Duodenal mucosa (tissue), 2 donors: ENCODE measurements around the gene ZSCAN20.

Experiments used
- H3K27ac ChIP-seq: one replicate; pipeline ENCODE4 v1.7.0; 2013; ENCODE audit warnings: low read depth, low read length
- H3K27me3 ChIP-seq, 2 donors: one replicate each; pipeline ENCODE4 v1.7.0; 2013; ENCODE audit warnings: low read length in 2 of 2, control low read depth in 1 of 2; ENCODE audit not compliant: insufficient read depth in 2 of 2, control insufficient read depth in 1 of 2
- H3K36me3 ChIP-seq, 2 donors: one replicate each; pipeline ENCODE4 v1.7.0; 2013; ENCODE audit warnings: low read length in 2 of 2, control low read depth in 1 of 2; ENCODE audit not compliant: insufficient read depth in 2 of 2, control insufficient read depth in 1 of 2
- H3K4me1 ChIP-seq, 2 donors: one replicate each; pipeline ENCODE4 v1.7.0; 2013; ENCODE audit warnings: low read length in 2 of 2, control low read depth in 1 of 2; ENCODE audit not compliant: insufficient read depth in 2 of 2, control insufficient read depth in 1 of 2
- H3K4me3 ChIP-seq, 2 donors: one replicate each; pipeline ENCODE4 v1.7.0; 2013; ENCODE audit warnings: low read length in 2 of 2, low read depth in 1 of 2
- H3K9ac ChIP-seq, 2 donors: one replicate each; pipeline ENCODE4 v1.7.0; 2013; ENCODE audit warnings: low read length in 2 of 2, low read depth in 1 of 2
- H3K9me3 ChIP-seq, 2 donors: one replicate each; pipeline ENCODE4 v1.7.0; 2013; ENCODE audit warnings: low read length in 2 of 2, control low read depth in 1 of 2; ENCODE audit not compliant: control insufficient read depth in 1 of 2

ZSCAN20 gene

DNA sequence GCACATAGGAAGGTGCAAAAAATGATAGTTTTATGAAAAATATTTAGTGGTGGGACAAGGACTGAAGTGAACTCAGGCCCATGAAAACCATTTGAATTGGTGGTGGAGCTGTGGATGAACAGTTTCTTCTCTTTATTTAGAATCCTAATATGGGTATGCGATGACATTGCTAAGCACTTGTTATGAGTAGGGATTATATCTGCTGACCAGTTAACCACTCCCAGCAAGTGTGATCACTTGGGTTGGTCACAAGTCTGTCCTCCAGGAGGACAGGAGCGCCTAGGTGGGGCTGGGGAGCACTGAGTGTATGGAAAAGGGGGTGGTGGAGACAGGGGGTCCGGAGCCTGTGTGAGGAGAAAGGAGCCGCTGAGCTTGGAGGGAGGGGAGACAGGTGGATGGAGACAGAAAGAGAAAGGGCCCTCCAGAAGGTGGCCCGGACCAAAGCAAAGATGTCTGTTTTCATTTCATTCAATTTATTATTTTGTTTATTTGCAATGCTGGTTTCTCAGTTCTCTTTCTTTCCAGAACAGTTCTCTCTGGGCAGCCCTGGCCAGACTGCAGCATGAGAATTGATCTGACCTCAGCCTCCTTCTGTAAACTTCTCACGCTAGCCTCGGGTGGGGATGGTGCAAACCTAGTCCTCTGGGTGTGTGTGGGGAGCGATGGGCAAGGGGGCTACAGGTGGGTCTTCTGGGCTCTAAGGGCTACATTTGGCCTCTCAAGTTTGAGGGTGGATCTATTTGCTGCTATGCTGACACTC, 9.9 kb upstream of the ZSCAN20 start:
- Histone ChIP-seq H3K4me3 (no peak overlapping the region), H3K36me3 (no peaks in the 10 kb centered on the region), H3K9me3 (no peaks in the 10 kb centered on the region), H3K27me3 (no peaks in the 10 kb centered on the region), H3K9ac (no peak overlapping the region), H3K4me1 (peaks cover 0 to 11% of the 10 kb centered on the region in 2 donors), H3K27ac (no peak overlapping the region)

DNA sequence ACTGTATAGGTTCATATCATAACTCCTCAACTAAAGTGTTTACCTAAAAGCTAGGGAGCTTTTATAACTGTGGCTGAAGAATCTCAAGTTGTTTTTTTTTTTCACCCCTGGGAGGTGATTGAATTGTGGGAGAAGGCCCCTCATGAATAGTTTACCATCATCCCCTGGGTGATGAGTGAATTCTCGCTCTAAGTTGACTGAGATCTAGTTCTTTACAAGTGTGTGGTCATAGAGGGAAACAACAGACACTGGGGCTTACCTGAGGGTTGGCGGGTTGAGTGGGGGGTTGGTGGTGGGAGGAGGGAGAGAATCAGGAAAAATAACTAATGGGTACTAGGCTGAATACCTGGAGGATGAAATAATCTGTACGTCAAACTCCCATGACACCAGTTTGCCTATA, 7.9 kb upstream of the ZSCAN20 start:
- H3K27ac ChIP-seq = no peak overlapping the region
- H3K36me3 ChIP-seq = no peaks in the 10 kb centered on the region
- H3K4me1 ChIP-seq = peaks cover 0 to 11% of the 10 kb centered on the region in 2 donors
- no peaks in the 10 kb centered on the region for H3K9me3 ChIP-seq
- no peak overlapping the region for H3K9ac ChIP-seq
- no peak overlapping the region for H3K4me3 ChIP-seq
- H3K27me3 ChIP-seq = no peaks in the 10 kb centered on the region

DNA sequence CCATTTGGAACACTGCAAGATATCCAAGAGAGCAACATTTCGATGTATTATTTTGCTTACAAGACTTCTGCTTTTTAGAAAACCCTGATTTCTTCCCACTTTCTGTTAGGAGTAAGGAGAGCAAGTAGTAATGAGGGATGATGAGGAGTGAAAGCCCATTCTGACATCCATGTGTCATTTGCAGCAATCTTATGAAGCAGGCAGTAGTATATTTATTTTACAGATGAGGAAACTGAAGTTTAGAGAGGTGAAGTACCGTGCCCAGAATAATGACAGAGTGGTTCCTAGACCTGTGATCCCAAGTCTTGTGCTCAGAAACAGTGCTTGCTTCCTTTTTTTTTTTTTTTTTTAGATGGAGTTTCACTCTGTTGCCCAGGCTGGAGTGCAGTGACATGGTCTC, 7.1 kb upstream of the ZSCAN20 start:
- Histone ChIP-seq H3K9ac (no peak overlapping the region), H3K9me3 (no peaks in the 10 kb centered on the region), H3K27me3 (no peaks in the 10 kb centered on the region), H3K36me3 (no peaks in the 10 kb centered on the region), H3K4me1 (peaks cover 0 to 11% of the 10 kb centered on the region in 2 donors), H3K27ac (no peak overlapping the region), H3K4me3 (no peak overlapping the region)

- H3K36me3 ChIP-seq = no peaks in the 10 kb centered on the region
- no peaks in the 10 kb centered on the region for H3K27me3 ChIP-seq
- no peak overlapping the region for H3K4me3 ChIP-seq
- no peak overlapping the region for H3K27ac ChIP-seq
- H3K4me1 ChIP-seq = peaks cover 0 to 16% of the 10 kb centered on the region in 2 donors
- no peak overlapping the region for H3K9ac ChIP-seq
- H3K9me3 ChIP-seq = no peaks in the 10 kb centered on the region
Measured at GRCh38 chr1:33466159-33466558, 6.3 kb upstream of the ZSCAN20 start.

DNA sequence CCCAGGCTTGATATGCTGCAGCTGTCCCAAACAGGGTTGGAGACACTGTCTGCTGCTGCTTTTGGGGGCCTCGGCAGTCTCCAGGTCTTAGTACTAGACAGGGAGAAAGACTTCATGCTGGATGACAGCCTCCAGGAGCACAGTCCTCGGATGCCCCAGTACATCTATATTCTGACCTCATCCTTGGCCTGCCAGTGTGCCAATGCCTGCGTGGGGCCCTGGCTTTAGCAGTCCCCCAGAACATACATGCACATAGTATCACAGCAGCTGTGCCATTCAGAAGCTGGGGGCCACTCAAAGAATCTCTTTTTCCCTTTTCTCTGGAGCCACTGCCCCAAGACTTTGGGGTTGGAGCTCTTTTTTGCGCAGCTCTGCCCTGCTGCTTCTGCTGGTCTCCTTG, 4.4 kb upstream of the ZSCAN20 start:
- no peak overlapping the region for H3K27ac ChIP-seq
- no peak overlapping the region for H3K4me3 ChIP-seq
- H3K9ac ChIP-seq = no peak overlapping the region
- H3K27me3 ChIP-seq = no peaks in the 10 kb centered on the region
- no peaks in the 10 kb centered on the region for H3K36me3 ChIP-seq
- no peaks in the 10 kb centered on the region for H3K9me3 ChIP-seq
- H3K4me1 ChIP-seq = peaks cover 9 to 25% of the 10 kb centered on the region in 2 donors

DNA sequence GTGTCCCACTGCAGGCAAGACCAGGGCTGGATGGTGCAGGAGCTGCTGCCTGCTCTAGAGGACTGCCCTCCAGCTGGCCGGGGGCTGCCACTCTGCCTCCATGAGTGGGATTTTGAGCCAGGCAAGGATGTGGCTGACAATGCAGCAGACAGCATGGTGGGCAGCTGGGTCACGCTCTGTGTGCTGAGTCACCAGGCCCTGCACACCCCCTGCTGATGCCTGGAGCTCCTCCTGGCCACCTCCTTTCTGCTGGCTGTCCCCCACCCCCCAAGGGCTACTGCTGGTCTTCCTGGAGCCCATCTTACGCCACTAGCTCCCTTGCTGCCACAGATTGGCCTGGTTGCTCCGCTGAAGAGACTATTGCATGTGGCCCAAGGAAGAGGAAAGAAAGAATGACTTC, 3.9 kb upstream of the ZSCAN20 start:
- Histone ChIP-seq H3K36me3 (no peaks in the 10 kb centered on the region), H3K27ac (no peak overlapping the region), H3K9me3 (no peaks in the 10 kb centered on the region), H3K9ac (no peak overlapping the region), H3K4me3 (no peak overlapping the region), H3K4me1 (peaks cover 14 to 24% of the 10 kb centered on the region in 2 donors), H3K27me3 (no peaks in the 10 kb centered on the region)

DNA sequence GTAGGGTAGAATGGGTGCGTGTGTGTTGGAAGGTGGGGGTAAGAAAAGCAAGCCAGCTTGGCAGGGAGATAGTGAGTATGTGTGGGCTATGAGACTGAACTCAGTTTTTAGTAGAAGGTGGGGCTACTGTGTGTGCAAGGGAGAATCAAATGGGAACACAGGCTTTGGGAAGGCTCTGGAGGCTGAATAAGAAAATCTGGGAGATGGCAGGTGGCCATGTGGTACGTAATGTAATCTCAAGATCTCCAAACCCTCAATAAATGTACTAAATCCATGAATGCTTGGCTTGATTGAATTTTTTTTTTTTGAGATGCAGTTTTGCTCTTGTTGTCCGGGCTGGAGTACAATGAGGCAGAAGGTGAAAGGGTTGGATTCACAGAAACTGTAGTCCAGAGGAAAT, 3.5 kb upstream of the ZSCAN20 start:
- Histone ChIP-seq H3K27ac (no peak overlapping the region), H3K9me3 (no peaks in the 10 kb centered on the region), H3K9ac (no peak overlapping the region), H3K4me3 (no peak overlapping the region), H3K27me3 (no peaks in the 10 kb centered on the region), H3K4me1 (peaks cover 17 to 24% of the 10 kb centered on the region in 2 donors), H3K36me3 (no peaks in the 10 kb centered on the region)

DNA sequence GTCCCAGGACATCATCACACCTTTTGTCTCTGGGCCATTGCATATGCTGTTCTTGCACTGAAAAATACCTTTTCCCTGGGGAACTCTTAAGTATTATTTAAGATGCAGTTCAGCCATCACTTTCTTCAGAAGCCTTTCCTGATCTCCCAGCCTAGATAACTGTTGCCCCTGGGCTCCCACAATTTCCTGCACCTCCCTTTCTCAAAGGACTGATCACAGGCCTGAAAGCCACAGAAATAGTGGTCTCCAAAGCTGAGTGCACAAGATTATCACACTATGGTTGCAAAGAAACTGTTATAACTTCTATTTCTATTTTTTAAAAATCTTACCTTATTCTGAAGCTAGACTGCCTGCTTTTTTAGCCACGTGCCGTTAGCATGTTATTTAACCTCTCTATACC, 2.8 kb upstream of the ZSCAN20 start:
- Histone ChIP-seq H3K9ac (no peak overlapping the region), H3K36me3 (no peaks in the 10 kb centered on the region), H3K27ac (no peak overlapping the region), H3K4me3 (no peak overlapping the region), H3K27me3 (no peaks in the 10 kb centered on the region), H3K9me3 (no peaks in the 10 kb centered on the region), H3K4me1 (peaks cover 24% of the 10 kb centered on the region in 2 donors)

GRCh38 chr1:33470495-33471012, 1.9 kb upstream of the ZSCAN20 start:
- Histone ChIP-seq H3K4me3 (no peak overlapping the region), H3K36me3 (no peaks in the 10 kb centered on the region), H3K27ac (no peak overlapping the region), H3K27me3 (no peaks in the 10 kb centered on the region), H3K4me1 (peaks cover 24 to 31% of the 10 kb centered on the region in 2 donors), H3K9me3 (no peaks in the 10 kb centered on the region), H3K9ac (no peak overlapping the region)

DNA sequence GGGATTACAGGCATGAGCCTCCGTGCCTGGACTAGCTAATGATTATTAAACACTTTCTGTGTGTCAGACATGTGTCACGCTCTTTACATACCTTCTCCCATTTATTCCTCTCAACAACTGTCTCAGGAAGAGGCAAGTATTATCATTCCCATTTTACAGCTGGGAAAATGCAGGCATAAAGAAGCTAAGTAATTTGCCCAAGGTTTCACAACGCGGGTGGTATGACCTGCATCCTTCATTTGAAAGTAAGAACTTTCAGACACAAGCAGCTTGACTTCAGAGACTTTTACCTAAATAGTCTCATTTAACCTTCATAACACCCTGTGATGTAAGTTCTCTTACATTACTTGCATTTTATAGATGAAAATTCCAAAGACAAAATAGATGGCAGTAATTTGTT, 1.0 kb upstream of the ZSCAN20 start:
- H3K4me1 ChIP-seq = peaks cover 30 to 31% of the 10 kb centered on the region in 2 donors
- no peak overlapping the region for H3K9ac ChIP-seq
- no peaks in the 10 kb centered on the region for H3K27me3 ChIP-seq
- no peaks in the 10 kb centered on the region for H3K9me3 ChIP-seq
- no peak overlapping the region for H3K27ac ChIP-seq
- no peak overlapping the region for H3K4me3 ChIP-seq
- H3K36me3 ChIP-seq = no peaks in the 10 kb centered on the region
